NK-92 (cell line): ENCODE measurements around the gene RPS27L.
A peak's percentile ranks its signal among the peaks of the same experiment; 100 is the strongest.

Experiments
- DNase-seq: peaks from one replicate; lab custom pipeline; 2025; ENCODE audit not compliant: unreplicated experiment; lab: John Stamatoyannopoulos, UW

Gene RPS27L

DNA sequence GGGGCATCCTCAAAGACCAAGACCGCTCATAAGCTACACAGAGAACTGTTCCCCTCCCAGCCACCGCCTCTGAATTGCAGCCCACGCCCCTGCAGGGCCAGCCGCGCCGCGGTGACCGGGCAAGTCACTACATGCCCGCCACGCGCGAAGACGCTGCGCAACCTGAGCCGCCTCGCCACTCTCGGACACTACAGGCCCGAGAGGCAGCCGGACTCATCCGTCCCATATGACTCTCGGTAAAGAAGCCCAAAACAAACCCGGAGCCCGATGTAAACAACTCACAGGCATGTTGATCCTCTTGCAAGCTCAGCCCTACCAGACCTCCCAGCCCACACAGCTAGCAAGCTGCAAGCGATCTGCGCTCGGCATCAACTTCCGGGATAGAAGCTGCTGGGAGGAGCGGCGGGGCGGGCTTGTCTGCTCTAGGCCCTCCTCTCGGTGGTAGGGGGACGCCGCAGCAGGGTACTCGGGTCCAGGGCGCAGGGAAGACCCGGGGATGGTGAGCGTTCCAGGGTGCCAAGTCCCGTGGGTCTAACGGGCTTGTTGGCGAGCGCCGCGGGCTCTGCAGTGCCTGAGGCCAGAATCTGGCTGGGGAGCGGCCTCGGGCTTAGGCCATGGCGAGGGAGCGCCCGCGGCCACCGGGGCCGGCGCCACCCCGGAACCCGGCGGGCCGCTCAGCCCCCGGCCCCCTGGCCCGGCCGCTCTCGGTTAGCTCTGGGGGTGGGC is at the start of gene RPS27L:
RPS27L (minus strand) TSS at position 360 of the 726 bp plus-strand sequence; CDS start at position 288, 72 bp downstream.
- peak; percentile 23 for DNase-seq

DNA sequence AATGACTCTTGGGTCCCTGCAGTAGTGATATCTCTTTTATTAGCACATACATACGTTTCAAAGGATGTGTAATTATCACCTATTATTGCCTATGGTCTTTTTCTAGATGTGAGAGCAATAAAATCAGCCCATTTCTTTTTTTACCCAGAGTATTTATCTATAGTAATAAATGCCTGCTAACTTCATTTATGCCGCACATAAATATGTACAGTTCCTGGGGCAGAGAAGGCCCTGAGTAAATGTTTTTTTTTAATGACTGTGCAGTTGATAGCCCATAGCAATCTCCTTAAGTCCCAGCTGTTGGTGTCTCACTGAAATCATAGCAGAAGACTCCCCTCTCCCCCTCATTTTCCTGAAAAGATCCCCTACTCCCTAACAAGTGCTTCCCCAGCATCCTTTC is 48.8 kb upstream of the RPS27L start:
- no peak for DNase-seq

DNA sequence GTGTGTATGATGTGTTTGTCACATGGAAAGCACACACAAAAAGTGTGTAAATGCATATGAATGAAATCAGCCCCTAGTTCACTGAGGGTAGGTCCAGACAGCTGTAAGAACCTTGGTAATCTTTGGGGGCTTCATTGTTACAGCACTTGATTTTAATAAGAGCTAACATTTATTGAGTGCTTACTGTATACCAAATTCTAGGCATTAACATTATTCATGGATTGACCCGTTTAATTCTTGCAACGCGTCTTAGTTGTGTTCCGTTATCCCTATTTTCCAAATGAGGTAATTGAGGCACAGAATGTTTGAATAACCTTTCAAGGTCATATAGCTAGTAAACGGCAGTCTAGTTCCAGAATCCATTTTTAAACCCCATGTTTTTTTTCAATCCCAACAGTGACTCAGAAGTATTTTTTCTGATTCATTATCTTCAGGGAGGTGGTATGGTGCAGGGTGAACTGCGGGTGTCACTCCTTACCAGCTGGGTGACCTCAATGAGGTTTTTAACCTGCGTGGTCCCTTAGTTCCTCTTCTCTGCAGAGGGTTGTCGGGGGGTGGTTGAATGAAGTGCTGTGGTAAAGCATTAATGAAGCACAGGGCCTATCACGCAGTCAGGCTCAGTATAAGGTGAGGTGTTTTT is 46.3 kb upstream of the RPS27L start:
- DNase-seq = no peak

DNA sequence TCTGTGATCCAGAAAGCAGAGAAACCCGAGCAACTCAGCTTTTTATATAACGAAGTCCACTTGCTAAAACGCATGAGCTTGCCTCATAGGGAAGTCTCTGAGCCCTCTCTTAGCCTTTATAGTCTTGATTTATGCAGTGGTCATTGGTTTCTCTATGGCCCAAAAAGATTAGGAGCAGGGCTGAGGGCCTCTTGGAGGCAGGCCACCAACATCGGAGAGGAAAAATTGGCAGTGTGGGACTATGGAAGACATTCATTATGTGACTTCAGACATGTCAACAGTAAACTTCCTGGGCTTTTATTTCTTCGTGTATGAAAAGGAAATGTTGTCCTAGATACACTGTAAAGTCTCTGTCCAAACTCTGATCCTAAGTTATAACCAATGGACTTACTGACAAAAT is 45.6 kb upstream of the RPS27L start:
- DNase-seq = no peak

DNA sequence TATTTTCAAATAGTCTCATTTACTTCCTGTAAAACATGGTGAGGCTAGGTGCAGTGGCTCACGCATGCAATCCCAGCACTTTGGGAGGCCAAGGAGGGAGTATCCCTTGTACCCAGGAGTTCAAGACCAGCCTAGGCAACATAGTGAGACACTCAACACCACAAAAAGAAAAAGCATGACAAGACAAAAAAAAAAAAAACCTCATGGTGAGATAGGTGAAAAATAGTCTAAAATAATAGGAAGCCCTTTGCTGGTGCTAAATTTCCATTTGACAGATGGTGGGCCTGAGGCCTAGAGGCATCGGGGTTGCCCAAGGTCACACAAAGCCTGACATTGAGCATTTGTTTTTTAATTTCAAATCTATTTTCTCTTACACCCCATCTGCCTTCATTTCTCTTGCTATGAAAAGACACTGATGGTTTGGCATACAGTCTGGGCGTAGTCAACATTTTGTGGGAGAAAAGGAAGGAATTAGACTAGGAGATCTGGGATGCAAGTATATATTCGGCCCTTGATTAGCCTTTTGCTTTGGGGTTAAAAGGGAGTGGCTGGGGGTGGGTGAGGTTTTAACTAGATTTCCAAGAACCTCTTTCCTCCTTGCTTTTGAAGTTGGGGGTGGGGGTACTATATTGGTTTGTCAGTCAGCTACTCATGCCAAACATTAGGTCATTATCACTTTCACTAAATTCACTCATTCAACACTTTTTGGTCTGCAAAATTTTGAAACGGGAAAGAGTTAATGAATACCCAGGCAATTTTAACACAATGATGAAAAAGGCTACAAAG is 43.4 kb upstream of the RPS27L start:
- DNase-seq = no peak

DNA sequence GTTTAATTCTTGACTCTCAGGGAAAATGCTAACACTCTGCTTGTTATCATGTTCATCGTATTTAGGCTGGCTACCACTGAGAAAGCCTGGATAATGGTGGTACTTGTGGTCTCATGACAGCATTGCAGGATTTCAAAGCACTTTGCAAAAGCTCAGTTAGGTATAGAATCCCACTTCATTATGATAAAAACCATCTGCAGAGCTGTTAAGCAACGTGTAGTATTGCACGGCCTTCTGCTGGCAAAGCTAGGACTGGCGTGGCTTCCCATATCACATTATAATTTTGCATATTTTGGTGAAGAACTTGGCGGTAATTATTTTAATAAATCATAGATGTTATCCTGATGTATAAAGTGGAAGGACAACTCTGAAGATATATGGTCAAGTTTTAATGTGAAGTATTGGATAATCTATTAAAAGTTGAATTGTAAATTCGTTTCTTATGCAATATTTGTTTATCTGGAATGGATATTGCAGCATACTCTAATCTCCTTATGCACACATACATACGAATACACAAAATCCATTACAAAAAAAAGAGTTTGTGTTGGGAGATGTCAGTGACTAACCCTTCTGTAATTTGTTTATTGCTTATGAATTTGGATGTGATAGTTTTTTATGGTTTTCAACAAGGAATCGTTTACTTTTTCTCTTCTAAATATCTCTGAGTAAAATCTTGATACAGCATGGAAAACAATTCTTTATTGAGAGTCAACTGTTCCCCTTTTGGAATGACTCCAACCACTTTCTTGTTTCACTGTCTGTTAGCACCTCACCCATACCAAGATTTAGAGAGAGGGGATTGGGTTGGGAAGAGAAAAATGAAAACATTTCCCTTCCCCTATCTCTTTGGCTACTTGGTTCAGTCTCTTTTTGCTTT is 41.3 kb upstream of the RPS27L start:
- no peak for DNase-seq

DNA sequence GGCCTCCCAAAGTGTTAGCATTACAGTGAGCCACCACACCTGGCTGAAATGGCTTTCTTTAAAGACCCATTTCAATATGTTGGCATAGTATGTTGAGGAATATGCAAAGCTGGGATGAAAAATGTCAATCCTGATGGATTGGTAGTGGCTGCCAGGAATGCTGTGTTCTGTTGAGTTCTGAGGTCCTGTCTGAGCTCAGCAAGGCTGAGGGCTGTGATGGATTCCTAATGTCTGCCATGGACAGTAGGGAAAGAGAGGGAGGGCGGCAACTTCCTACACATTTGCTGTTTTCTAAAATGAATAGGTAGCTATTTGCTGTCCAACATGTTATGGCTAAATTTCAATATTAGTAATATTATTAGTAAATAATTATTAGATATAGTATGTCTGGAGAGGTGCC is 40.3 kb upstream of the RPS27L start:
- DNase-seq = no peak

DNA sequence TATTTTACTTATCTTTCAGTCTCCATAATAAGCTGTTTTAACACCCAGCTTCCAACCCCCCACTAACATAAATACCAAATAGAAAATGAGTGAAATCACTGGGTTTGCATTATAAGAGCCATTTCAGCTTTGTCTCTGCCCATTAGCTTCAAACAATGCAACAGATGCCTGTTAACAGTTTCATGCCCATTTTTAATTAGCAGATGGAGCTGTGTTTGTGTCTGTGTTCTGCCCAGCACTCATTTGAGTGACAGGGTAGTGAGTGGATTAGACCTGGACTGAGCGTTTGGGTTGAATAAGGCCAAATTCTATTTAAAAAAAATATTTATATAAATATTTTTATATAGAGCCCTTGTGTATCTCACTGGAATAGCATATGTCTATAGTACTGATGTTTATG is 39.6 kb upstream of the RPS27L start:
- no peak for DNase-seq

DNA sequence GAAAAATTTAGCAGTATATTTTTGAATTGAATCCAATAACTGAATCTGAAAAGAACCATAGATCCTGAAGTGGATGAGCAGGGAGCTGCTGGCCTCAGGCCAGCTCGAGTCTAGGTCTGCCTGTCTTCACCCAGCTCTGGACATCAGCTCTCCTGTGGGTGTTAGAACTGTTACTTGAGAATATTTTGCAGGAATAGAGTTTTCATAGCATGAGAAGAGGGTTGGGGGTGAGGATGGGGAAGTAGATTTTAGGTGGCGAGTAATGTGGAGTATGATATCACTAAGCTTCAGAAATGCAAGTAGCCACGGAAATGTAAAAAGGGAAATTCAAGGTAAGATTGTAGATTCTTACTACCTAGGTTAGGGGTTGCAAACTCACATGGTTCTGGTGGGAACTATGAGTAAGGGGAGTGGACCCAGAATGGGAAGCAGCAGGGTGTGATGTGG is 38.3 kb upstream of the RPS27L start:
- no peak for DNase-seq

DNA sequence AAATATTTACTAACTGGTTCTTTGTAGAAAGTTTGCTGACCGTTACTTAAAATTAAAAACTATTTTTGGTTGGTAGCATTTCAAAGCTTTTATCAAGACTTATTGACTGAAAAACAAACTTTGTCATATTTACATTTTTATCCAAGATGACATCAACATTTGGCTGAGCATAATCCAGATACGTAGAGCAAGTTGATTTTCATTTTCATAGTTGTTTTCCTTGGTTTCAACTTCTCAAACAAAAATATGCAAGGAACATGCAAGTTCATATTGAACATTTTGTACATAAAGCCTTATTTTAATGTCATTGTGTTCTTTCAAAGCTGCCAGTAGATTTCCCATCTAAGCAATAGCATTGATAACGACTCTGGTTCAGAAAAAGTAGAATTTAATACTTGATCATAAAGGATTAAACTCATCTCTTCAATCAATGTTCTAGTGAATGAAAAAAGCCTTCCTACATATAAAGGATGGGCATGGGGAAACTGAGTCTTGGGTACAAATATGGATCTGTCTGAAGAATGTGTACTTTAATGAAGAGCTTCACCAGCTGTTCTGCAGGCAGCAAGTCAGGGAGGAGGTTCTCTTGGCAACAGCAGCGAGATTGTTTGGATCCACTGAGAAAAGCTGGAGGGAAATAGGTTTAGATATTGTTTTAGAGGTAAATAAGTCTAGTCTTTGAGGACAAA is 37.7 kb upstream of the RPS27L start:
- no peak for DNase-seq

DNA sequence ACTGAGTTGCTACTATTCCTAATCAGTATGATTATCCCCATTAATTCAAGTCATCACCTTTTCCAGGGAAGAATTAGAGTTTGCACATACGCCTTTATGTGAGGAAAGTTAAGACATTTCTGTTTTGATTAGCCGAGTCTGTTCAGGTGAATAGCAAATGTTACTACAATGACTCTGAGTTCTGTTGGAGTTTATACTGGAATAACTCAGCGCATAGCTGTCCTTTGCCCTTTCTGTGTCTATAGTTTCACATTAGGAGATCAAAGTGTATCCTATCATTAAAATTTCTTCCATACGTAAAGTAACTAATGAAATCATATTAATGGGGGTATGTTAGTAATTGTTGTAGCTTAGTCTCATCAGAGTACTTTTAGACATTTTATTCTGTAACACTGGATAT is 37.0 kb upstream of the RPS27L start:
- DNase-seq = no peak

DNA sequence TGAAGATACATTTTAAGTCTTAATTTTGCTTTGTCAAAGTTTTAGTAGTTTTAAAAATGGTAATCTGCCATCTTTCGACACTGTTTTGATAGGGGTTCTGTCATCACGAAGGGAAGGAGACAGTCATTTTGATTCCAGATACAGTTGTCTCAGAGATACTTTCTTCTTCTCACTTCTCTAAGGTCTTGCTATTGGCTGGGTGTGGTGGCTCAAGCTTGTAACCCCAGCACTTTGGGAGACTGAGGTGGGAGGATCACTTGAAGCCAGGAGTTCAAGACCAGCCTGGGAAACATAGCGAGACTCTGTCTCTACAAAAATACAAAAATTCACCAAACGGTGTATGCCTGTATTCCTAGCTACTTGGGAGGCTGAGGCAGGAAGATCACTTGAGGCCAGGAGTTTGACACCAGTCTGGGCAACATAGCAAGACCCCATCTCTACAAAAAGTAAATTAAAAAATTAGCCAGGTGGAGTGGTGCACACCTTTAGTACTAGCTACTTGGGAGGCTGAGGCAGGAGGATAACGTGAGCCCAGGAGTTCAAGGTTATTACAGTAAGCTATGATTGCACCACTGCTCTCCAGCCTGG is 35.4 kb upstream of the RPS27L start:
- DNase-seq = no peak

DNA sequence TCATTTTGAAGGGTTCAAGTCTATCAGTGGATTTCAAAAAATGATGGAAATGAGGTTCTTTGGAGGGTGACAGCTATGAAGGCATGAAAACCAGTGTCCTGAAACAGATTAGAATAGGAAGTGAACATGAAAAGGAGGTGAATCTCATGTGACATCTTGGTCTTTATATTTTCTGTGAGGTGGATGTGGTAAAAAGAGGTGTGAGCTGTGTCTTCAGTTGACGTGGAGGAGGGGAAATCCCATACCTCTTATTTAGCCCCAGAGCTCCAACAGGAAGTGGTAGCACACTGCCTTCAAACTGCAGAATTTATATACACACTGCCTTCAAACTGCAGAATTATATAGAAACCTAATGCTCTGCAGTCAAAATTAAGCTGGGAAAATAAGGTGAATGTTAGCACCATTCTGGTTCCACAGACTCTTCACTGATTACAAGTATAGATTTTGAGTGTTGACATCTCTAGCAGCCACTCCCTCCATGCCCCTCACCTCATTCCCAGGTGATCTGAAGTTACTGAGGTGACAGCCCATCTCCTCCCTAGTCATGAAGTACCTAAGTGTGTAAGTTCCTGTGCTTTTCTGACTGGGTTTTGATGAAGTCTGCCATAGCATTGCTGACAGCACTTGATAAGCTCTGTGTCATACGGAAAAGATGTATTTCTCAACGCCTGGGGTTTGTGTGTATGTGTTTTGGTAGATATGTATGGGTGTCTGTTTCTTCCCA is 34.8 kb upstream of the RPS27L start:
- DNase-seq = no peak

DNA sequence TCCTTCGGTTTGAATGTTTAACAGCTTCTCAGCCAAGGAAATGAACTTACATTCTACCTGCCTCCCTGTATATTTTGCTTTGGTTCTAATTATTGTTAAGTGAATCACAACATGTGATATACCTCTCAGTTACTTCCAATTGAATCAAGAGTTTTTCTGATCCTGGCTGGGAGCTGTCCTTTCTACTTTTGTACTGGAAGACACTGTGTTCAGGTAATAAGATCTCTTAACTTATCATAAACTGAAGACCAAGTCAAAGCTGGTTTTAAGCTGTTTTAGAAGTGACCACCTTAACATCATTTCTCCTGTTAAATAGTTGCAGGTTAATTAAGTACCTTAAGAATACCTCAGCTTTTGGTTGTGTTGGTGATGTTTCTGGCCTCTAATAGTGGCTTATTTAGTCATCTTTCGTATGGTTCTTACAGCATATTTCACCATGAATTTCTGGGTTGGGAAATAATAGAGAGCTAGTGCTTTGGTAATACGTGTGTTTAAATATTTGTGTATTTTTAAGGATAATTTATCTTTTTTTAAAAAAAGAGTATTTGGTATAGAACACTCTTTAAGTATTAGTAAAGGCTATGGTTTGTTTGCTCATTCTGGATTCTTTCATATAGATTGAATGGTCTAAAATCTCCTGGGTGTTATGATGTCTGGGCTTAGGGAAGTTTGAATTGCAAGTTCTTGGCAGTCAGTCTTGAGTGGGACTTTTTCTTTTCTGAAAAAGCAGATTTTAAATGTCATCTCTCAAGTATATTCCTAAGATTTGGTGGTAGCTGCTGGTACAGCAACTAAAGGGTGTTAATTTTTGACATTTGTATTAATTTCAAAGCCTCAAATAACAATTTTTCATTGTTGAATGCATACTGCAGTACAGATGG is 33.7 kb upstream of the RPS27L start:
- DNase-seq = no peak

DNA sequence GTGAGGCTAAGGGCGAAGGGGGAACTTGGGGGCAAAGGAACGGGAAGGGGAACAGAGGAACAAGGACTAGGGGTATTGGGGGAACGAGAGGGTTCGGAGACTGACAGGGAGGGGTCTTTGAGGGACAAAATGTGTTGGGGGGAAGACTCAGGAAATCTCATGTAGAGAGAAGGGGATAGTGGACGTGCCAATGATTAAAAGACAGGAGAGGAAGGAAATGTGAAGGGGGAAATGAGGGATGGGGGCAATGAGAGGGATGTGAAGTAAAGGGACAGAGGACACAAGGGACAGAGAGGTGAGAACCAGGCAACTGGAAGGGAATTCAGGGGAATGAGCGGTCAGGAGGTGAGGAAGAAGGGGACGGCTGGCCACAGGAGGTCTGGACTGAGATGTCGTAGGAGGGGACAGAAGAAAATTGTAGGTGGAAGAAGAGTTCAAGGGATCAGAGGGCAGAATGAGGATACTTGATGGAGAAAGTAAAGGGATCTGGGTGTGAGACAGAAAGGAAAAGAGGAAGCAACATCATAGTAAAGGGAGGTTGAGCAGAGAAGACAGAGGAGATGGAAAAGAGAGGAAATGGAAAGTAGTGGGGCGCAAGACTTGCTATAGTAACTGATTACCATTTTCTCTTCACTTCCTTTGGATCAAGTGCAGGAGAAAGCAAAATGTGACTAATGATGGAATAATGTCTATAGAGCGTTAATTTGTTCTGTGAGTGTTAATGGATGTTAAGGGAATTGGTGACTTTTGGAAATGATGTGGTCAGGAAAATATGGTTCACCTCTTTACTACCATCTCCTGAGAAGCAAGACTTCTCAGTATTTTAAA is 32.9 kb upstream of the RPS27L start:
- no peak for DNase-seq

DNA sequence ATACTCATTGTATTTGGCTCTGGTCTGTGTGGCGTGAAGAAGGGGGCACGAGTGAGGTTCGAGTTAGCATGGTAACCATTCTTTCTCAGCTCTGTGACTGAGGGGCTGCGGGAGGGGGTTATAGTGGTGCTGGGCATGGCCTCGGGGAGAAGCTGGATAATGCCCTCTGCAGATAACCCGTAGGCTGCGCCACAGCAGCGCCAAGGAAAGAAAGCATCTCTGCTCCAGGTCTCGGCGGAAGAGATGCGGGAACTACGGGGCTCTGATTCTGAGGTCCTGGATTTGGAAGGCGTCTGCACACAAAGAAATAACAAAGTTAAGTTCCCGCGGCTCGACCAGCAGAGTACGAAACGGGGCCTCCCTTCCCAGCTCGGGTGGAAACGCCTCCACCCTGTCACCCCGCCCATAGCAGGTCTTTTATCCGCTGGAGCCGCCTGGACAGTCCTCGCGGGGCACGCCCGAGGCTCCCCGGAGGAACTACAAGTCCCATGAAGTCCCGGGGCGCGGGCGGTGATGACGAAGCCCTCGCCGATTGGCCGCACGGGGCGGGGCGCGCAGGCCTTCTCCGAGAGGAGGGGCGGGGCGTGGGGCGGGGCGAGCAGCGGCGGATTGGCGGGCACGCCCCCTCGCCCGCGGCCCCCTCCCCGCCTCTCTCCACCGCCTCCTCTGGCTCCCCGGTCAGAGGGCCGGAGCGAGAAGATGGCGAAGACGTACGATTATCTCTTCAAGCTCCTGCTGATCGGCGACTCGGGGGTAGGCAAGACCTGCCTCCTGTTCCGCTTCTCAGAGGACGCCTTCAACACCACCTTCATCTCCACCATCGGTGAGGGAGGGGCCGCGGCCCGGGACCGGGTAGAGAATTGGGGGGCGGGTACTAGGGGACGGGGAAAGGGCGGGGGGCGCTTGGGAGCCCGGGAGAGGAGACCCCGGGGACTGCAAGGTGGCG is 31.9 kb upstream of the RPS27L start, which contains the start of gene RAB8B:
RAB8B (plus strand) TSS at position 681 of the 946 bp plus-strand sequence; CDS start at position 700, 19 bp downstream.
- peak; percentile 83 for DNase-seq
